ENCODE results near the gene ACTN3.
"Not testable (repeated sequence)": the region's sequence is repeated elsewhere in the genome, so short reads cannot be mapped to it uniquely, and the experiment has no call there.

The ACTN3 gene

GRCh38 chr11:66567787-66568123 is 21.1 kb downstream of the ACTN3 start:
- no peak for DNase-seq

- peak; percentile 97 for DNase-seq
Observed at GRCh38 chr11:66568124-66568916, 21.6 kb downstream of the ACTN3 start, which contains the start of gene CTSF. CTSF (minus strand) TSS chr11:66568606; CDS start chr11:66568486, 120 bp downstream.

- no peak for DNase-seq
Observed at GRCh38 chr11:66569076-66569475, 22.4 kb downstream of the ACTN3 start.

- no peak for DNase-seq
Observed at GRCh38 chr11:66570079-66570849, 23.6 kb downstream of the ACTN3 start.

- DNase-seq: no peak
Observed at GRCh38 chr11:66570850-66571180, 24.1 kb downstream of the ACTN3 start.

- DNase-seq: peak; percentile 75
Observed at GRCh38 chr11:66579017-66579606, 32.4 kb downstream of the ACTN3 start.

GRCh38 chr11:66580803-66581202 is 34.1 kb downstream of the ACTN3 start:
- no peak for DNase-seq

- no peak for DNase-seq
Observed at GRCh38 chr11:66581261-66581660, 34.6 kb downstream of the ACTN3 start.

- DNase-seq: not testable (repeated sequence)
Observed at GRCh38 chr11:66582565-66583147, 36.0 kb downstream of the ACTN3 start.

GRCh38 chr11:66585447-66585846 is 38.7 kb downstream of the ACTN3 start:
- not testable (repeated sequence) for DNase-seq

- DNase-seq: no peak
Observed at GRCh38 chr11:66586136-66586535, 39.4 kb downstream of the ACTN3 start.

GRCh38 chr11:66589315-66589714 is 42.6 kb downstream of the ACTN3 start:
- DNase-seq: not testable (repeated sequence)

- no peak for DNase-seq
Observed at GRCh38 chr11:66589996-66590675, 43.4 kb downstream of the ACTN3 start.

- no peak for DNase-seq
Observed at GRCh38 chr11:66591175-66591574, 44.5 kb downstream of the ACTN3 start.

- peak; percentile 99 for DNase-seq
Observed at GRCh38 chr11:66592457-66593302, 46.0 kb downstream of the ACTN3 start, which contains the start of the genes CCDC87 and CCS. CCDC87 (minus strand) TSS chr11:66593063; CDS start chr11:66593015, 48 bp downstream. CCS (plus strand) TSS chr11:66593185; CDS start chr11:66593262, 77 bp downstream.

- DNase-seq: peak; percentile 65
Observed at GRCh38 chr11:66593303-66593635, 46.6 kb downstream of the ACTN3 start.

GRCh38 chr11:66593650-66594049 is 46.9 kb downstream of the ACTN3 start:
- DNase-seq: no peak

- DNase-seq: no peak
Observed at GRCh38 chr11:66595245-66595904, 48.7 kb downstream of the ACTN3 start.

GRCh38 chr11:66598993-66599392 is 52.3 kb downstream of the ACTN3 start:
- DNase-seq: no peak

GRCh38 chr11:66600219-66600618 is 53.5 kb downstream of the ACTN3 start:
- DNase-seq: no peak

GRCh38 chr11:66600631-66601233 is 54.0 kb downstream of the ACTN3 start:
- DNase-seq: no peak

All from DMS53 (cell line).